ENCODE measurements around the gene EDC4.

The EDC4 gene

GRCh38 chr16:67917852-67918236, 45.0 kb downstream of the EDC4 start:
- no peak overlapping the region for H3K4me3 Mint-ChIP-seq

GRCh38 chr16:67919622-67920221, 46.9 kb downstream of the EDC4 start:
- Mint-ChIP-seq H3K4me1 (ENCODE audit: low read depth) (peaks cover 28% of the 10 kb centered on the region), H3K9me3 (no peaks in the 10 kb centered on the region), H3K4me3 (no peak overlapping the region), H3K27ac (no peak overlapping the region), H3K36me3 (ENCODE audit: low read depth) (peaks cover 2% of the 10 kb centered on the region), H3K27me3 (ENCODE audit: low read depth) (no peaks in the 10 kb centered on the region)

More at GRCh38 chr16:67917852-67918236, 45.0 kb downstream of the EDC4 start:
- Mint-ChIP-seq H3K27ac (peak overlapping the region; percentile 68), H3K27me3 (ENCODE audit: low read depth) (no peaks in the 10 kb centered on the region), H3K9me3 (no peaks in the 10 kb centered on the region), H3K36me3 (ENCODE audit: low read depth) (peaks cover 5% of the 10 kb centered on the region), H3K4me1 (ENCODE audit: low read depth) (peaks cover 28% of the 10 kb centered on the region)

- H3K4me3 Mint-ChIP-seq, result no peak overlapping the region
- H3K27ac Mint-ChIP-seq, result no peak overlapping the region
- no peaks in the 10 kb centered on the region for H3K9me3 Mint-ChIP-seq
- H3K36me3 Mint-ChIP-seq (ENCODE audit: low read depth), result no peaks in the 10 kb centered on the region
- H3K27me3 Mint-ChIP-seq (ENCODE audit: low read depth), result no peaks in the 10 kb centered on the region
- peaks cover 18% of the 10 kb centered on the region for H3K4me1 Mint-ChIP-seq (ENCODE audit: low read depth)
Measured at GRCh38 chr16:67922221-67922620, 49.4 kb downstream of the EDC4 start.

GRCh38 chr16:67922740-67923139, 49.9 kb downstream of the EDC4 start:
- no peak overlapping the region for H3K4me3 Mint-ChIP-seq
- H3K27ac Mint-ChIP-seq, result peak overlapping the region; percentile 11
- no peaks in the 10 kb centered on the region for H3K27me3 Mint-ChIP-seq (ENCODE audit: low read depth)
- H3K36me3 Mint-ChIP-seq (ENCODE audit: low read depth), result no peaks in the 10 kb centered on the region
- H3K9me3 Mint-ChIP-seq, result no peaks in the 10 kb centered on the region
- H3K4me1 Mint-ChIP-seq (ENCODE audit: low read depth), result peaks cover 13% of the 10 kb centered on the region

GRCh38 chr16:67923414-67924116, 50.7 kb downstream of the EDC4 start:
- Mint-ChIP-seq H3K27me3 (ENCODE audit: low read depth) (no peaks in the 10 kb centered on the region), H3K4me1 (ENCODE audit: low read depth) (peaks cover 7% of the 10 kb centered on the region), H3K9me3 (no peaks in the 10 kb centered on the region), H3K27ac (no peak overlapping the region), H3K36me3 (ENCODE audit: low read depth) (peaks cover 2% of the 10 kb centered on the region), H3K4me3 (no peak overlapping the region)

GRCh38 chr16:67924140-67924906, 51.5 kb downstream of the EDC4 start:
- H3K4me1 Mint-ChIP-seq (ENCODE audit: low read depth), result peaks cover 7% of the 10 kb centered on the region
- peaks cover 2% of the 10 kb centered on the region for H3K36me3 Mint-ChIP-seq (ENCODE audit: low read depth)
- H3K27ac Mint-ChIP-seq, result no peak overlapping the region
- no peaks in the 10 kb centered on the region for H3K27me3 Mint-ChIP-seq (ENCODE audit: low read depth)
- H3K9me3 Mint-ChIP-seq, result no peaks in the 10 kb centered on the region
- H3K4me3 Mint-ChIP-seq, result no peak overlapping the region

GRCh38 chr16:67926181-67926750, 53.4 kb downstream of the EDC4 start:
- no peaks in the 10 kb centered on the region for H3K27me3 Mint-ChIP-seq (ENCODE audit: low read depth)

GRCh38 chr16:67927131-67927941, 54.5 kb downstream of the EDC4 start:
- no peaks in the 10 kb centered on the region for H3K27me3 Mint-ChIP-seq (ENCODE audit: low read depth)
- no peaks in the 10 kb centered on the region for H3K9me3 Mint-ChIP-seq
- peaks cover 14% of the 10 kb centered on the region for H3K36me3 Mint-ChIP-seq (ENCODE audit: low read depth)
- peaks cover under 1% of the 10 kb centered on the region for H3K4me1 Mint-ChIP-seq (ENCODE audit: low read depth)
- H3K4me3 Mint-ChIP-seq, result no peak overlapping the region
- no peak overlapping the region for H3K27ac Mint-ChIP-seq

More at GRCh38 chr16:67926181-67926750, 53.4 kb downstream of the EDC4 start:
- no peak overlapping the region for H3K27ac Mint-ChIP-seq
- H3K4me1 Mint-ChIP-seq (ENCODE audit: low read depth), result peaks cover 7% of the 10 kb centered on the region
- no peaks in the 10 kb centered on the region for H3K9me3 Mint-ChIP-seq
- no peak overlapping the region for H3K4me3 Mint-ChIP-seq
- H3K36me3 Mint-ChIP-seq (ENCODE audit: low read depth), result peaks cover 8% of the 10 kb centered on the region

GRCh38 chr16:67928147-67928546, 55.3 kb downstream of the EDC4 start:
- no peak overlapping the region for H3K27ac Mint-ChIP-seq
- H3K4me3 Mint-ChIP-seq, result no peak overlapping the region
- H3K27me3 Mint-ChIP-seq (ENCODE audit: low read depth), result no peaks in the 10 kb centered on the region
- no peaks in the 10 kb centered on the region for H3K4me1 Mint-ChIP-seq (ENCODE audit: low read depth)
- H3K9me3 Mint-ChIP-seq, result no peaks in the 10 kb centered on the region
- peaks cover 16% of the 10 kb centered on the region for H3K36me3 Mint-ChIP-seq (ENCODE audit: low read depth)

GRCh38 chr16:67928561-67929364, 55.9 kb downstream of the EDC4 start:
- no peak overlapping the region for H3K27ac Mint-ChIP-seq
- H3K9me3 Mint-ChIP-seq, result no peaks in the 10 kb centered on the region
- H3K4me1 Mint-ChIP-seq (ENCODE audit: low read depth), result peaks cover 3% of the 10 kb centered on the region
- H3K36me3 Mint-ChIP-seq (ENCODE audit: low read depth), result peaks cover 18% of the 10 kb centered on the region
- no peak overlapping the region for H3K4me3 Mint-ChIP-seq
- H3K27me3 Mint-ChIP-seq (ENCODE audit: low read depth), result no peaks in the 10 kb centered on the region

GRCh38 chr16:67930191-67930590, 57.3 kb downstream of the EDC4 start:
- Mint-ChIP-seq H3K9me3 (no peaks in the 10 kb centered on the region), H3K27ac (no peak overlapping the region), H3K4me1 (ENCODE audit: low read depth) (peaks cover 13% of the 10 kb centered on the region), H3K27me3 (ENCODE audit: low read depth) (no peaks in the 10 kb centered on the region), H3K4me3 (no peak overlapping the region), H3K36me3 (ENCODE audit: low read depth) (peaks cover 32% of the 10 kb centered on the region)

- Mint-ChIP-seq H3K4me3 (no peak overlapping the region), H3K27me3 (ENCODE audit: low read depth) (no peaks in the 10 kb centered on the region), H3K4me1 (ENCODE audit: low read depth) (peaks cover 17% of the 10 kb centered on the region), H3K36me3 (ENCODE audit: low read depth) (peaks cover 38% of the 10 kb centered on the region), H3K9me3 (no peaks in the 10 kb centered on the region), H3K27ac (no peak overlapping the region)
Measured at GRCh38 chr16:67930678-67931211, 57.9 kb downstream of the EDC4 start.
